Hematopoietic multipotent progenitor cell treated with erythropoietin and hydrocortisone succinate and interleukin-3 and kit ligand, for 17 days (in vitro differentiated cells): ENCODE data around the gene EYA4.

Source experiments
- DNase-seq: peaks from one replicate; pipeline ENCODE4 v3.0.0-alpha.2; 2015; ENCODE audit warnings: low spot score

EYA4 gene

DNA sequence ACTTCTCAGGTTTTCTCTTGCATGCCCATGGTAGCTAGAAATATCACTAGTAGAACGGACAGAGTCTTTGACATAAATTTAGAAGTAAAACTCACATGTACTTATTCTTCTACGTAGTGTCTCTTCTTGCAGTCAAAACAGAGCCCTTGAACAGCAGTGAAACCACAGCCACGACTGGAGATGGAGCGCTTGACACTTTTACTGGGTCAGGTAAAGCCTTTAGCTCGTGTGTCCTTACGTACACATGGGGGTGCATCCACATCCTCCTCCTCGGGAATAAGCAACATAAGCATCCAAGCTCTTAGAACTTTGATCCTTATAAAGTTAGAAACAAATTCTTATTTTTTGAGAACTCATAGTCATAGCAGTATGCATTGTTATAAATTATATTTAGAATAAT, 215.3 kb downstream of the EYA4 start:
- no peak for DNase-seq

DNA sequence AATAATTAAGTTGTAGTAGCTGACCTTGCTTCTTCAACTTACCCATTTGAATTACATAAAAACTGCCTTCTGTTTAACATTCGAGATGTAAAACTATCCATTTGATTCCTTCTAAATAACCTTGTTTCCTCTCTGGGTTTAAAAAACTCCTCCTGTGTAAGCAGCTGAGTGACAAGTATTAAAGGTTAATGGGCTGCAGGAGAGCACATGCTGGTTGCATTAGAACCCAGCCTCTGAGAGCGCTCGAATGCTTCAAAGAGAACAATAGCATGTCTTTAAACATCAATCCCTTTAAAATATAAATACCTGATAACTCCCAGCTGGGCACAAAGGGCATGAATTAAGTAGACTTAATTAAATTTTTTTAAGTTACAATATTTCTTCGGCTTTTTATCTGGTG, 215.8 kb downstream of the EYA4 start:
- no peak for DNase-seq

DNA sequence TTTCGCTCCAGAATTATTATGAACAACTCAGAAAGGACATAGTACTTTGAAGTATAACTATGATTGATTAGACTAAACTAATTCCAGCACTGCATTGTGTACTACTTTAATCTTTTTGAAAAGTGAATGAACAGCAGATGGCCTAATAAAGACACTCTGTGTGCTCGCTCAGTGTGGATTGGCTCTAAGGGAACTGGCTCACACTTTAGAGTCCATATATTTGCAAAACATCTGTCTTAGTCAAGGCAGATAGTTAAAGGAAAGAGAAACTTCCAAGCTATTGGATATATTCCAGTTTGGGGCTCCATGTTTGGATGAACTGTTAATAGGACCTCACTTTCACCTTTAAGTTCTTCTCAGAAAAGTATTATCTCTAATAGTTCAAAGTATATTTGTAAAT, 218.9 kb downstream of the EYA4 start:
- no peak for DNase-seq

DNA sequence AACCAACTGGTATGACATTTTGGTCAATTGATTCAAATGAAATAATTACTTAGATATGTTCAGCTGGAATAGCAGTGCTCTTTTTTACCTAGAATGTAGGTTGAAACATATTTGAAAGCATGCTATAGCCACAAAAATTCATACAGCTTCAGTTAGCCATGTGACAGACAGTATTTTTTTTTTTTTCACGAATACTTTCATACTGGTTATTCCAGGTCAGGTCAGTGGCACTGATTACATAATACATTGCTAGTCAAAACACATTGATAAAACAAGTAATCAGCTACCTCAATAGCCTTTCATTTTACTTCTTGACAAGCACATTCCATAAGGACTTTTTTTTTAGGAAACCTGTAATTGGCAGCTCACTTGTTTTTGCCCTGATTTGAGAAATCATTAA, 222.6 kb downstream of the EYA4 start:
- DNase-seq, result no peak

DNA sequence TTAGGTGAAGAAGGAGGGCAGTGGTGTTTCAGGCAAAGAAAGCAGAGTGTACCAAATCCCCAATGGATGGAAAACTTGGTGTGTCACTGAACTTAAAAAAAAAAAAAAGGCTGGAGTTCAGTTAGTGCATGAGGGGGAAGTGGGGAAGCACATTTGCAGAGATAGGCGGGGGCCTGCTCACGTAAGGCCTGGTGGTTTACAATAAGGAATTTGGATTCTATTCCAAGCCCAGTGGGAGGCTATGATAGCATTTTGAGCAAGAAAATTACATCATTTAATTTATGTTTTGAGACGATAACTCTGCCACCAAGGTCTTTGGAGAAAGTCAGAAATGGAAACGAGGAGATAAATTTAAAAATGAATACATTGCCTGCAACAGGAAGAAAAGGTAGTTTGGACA, 225.5 kb downstream of the EYA4 start:
- no peak for DNase-seq

DNA sequence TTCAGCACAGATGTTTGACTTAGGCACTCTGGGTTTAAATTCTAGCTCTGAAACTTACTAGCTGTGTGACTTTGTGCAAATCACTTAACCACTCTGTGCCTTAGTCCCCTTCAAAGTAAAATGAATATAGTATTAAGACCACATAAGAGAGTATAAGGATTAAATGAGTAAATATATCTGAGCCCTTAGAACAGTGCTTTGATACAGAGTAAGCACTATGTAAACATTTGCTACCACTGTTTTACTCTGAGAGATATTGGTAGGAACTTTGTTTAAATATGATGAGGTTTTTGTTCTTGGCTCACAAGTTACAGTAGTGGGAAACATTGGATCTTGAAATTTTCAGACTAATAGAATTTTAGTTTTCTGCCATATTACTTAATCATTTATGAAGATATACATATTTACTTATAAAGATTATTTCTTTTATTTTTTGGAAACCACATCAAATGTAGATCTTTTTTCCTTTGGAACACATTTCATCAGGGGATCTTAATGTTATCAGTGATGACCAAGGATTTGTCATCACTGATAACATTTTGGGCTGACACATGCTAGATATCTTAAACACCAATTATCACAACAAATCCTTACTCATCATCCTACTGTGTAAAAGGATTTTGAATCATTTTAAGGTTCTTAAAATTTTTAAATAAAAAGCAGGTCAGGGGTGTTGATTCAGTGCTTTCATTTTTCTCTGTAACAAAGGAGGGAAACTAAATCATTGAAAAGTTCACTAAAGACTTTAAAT, 226.2 kb downstream of the EYA4 start:
- no peak for DNase-seq

DNA sequence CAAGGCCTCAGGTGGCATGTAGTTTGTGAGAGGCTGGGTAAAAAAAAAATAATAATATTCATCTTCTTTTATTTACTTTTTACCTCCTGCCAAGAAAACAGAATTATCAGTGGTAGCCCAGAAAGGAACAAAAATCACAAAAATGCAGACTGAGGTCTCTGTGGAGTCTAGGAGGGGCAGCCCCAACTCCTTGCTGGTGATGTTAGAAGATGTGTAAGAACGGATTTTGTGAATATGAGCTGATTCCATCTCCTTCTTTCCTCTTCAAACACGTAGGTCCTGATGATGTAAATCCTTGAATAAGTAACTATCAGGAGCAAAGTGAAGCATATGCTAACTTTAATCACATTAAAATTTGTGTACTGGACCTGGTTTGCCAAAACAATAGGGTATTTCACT, 226.8 kb downstream of the EYA4 start:
- DNase-seq, result no peak

DNA sequence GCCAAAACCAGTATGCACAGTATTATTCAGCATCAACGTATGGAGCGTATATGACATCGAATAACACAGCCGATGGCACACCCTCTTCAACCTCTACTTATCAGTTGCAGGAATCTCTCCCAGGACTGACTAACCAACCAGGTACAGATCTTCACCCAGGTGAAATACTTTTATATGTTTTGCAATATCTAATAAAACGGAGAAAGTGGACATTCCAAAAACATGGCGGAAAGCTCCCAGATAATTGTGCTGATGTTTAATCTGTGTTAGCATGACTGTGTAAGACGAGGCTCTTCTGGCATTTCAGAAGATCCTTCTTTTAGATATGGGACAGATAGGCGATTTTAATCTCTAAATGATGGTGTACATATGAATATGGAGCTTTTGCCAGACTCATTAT, 227.4 kb downstream of the EYA4 start:
- DNase-seq, result no peak

DNA sequence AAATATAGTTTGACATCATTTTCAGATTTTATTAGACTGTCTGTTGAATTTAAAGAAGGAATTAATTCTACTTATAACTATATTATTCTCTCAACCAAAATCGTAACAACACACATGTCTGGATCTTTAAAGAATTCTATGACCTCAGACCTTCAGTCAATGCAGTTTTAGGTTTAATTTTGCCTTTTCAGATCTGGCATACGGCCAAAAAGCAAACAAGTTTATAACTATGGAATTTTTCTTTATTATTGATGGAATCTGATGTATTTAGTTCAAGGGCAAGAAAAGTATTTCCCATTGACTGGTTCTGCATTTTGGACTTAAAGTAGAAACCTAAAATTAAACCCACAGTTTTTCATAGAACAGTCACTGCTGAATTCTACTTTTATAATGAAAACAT, 233.4 kb downstream of the EYA4 start:
- DNase-seq, result no peak

DNA sequence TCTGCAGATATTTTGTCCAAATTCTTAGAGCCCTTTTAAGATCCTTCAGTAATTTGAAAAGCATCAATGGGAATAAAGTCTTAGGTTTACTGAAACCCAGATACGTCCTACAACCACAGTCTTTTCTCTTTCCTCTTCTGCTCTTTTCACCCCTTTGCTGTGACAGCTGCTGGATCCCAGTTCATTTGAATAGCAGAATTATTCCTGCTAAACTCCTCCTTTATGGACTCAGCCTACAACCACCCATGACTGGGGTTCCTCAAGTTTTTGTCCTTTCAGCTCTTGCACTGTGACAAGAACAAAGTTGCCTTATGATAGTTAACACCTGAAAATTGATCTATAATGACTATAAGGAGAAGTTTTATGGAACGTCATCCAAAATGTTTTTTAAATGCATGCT, 237.5 kb downstream of the EYA4 start:
- no peak for DNase-seq

DNA sequence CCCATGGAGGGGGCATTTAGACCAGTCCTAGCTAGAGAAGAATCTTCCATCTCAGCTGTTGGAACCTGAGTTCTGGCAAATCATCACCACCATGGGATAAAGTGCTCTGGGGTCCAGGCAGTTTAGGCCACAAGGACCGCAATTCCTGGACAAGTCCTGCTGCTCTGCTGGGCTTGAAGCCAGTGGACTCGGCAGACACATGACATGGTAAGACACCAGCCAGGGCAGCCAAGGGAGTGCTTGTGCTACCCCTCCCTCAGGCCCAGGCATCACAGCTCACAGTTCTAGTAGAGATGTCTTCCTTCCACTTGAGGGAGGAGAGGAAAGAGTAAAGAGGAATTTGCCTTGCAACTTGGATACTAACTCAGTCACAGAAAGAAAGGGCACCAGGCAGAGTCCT, 246.0 kb downstream of the EYA4 start:
- no peak for DNase-seq

DNA sequence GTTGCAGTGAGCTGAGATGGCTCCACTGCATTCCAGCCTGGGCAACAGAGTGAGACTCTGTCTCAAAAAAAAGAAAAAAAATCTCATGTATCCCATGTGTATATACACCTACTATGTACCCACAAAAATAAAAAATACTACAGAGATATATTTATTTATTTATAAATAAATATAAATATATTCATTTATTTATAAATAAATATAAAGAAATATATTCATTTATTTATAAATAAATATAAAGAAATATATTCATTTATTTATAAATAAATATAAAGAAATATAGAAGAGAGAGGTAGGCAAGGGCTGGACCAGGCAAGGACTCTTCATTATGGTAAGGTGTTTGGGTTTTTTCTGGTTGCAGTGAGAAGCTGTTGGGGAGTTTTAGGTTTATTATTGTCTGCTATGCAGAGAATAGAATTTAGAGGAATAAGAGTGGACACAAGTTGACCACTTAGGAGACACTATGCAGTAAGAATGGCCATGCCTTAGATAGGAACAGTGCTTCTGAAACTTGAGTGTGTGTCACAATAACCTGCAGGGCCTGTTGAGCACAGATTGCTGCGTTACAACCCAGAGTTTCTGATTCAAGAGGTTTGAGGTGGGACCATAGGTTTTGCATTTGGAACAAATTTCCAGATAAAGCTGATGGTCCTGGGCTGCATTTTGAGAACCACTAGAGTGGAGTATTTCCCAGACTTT, 254.2 kb downstream of the EYA4 start:
- no peak for DNase-seq

DNA sequence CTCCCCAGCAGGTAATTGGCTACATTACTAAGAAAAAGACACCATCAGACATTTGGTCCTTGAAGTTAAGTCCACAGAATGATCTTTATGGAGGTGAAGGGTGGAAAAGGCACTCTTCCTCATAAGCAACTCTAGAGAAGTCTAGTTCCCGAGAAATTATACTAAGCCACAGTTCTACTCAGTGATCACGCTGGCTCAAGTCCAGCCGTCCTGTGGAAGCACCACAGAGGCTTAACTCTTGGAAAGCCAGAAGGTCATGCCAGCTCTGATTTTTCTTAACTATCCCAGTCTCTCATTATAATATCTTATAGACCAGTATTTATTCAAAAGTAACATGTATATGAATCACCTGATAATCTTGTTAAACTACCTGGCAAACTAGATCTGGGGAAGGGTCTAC, 258.5 kb downstream of the EYA4 start:
- DNase-seq, result no peak

DNA sequence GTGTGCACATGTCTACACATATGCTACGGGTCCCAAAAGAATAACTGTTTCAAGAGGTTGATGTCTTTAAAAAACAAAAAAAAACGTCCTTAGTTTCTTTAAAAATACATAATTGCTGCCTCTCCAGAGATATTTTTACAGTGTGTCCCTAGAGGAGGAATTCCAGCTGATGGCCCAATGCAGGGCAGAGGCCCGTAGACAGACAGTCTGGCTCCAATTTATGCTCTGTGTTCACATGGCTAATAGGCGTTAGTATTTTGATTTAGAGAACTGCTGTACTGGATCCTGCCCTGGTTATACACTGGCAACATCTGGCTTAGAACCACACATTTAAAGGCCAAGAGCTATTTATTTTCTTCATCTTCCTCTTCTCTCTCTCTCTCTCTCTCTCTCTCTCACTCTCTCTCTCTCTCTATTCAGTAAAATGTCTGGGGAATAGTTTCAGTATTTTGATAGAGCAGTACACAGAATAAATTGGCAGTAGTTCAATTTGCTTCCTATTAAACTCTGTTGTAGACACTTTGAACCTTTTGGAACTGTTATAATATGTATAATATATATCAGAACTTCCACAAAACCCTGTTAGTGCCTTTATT, 260.6 kb downstream of the EYA4 start:
- DNase-seq, result no peak

DNA sequence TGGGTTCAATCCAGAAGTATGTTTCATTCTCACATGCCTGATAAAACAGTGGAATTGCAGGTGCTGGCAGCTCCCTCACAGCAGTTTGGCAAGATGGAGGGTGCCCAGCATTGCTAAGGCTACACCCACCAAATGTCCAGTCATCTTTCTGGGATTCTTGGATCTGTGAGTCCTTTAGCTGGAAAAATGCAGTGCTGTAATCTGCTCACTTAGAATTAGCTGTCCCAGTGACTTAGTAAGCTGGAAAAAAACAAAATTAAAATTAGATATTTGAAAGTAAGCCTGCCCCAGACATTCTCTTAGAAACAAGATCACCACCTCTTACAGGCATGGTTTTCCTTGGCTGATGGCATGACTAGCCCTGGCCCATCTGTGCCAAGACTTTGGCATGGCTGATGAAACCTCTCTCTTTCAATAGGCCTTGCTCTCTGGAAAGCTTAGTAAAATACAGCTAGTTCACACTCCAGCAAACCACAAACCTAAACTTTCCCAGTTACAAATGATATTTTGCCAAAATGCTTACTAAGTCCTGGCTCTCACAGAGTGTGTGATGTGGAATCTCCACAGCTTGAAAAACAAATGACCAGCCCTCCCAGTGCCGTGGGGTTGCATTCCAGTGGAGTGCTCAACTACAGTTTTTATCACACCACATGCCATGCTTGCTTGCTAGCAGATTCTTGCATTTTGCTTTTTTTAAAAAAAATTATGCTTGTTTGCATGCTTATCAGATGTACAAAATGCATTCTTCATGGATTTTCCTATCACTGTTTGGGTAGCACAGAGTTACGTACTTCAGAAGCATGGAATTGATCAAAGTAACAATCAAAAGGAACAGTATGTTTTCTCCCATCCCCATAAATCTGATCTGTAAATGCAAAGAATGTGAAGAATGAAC, 261.5 kb downstream of the EYA4 start:
- DNase-seq, result no peak

DNA sequence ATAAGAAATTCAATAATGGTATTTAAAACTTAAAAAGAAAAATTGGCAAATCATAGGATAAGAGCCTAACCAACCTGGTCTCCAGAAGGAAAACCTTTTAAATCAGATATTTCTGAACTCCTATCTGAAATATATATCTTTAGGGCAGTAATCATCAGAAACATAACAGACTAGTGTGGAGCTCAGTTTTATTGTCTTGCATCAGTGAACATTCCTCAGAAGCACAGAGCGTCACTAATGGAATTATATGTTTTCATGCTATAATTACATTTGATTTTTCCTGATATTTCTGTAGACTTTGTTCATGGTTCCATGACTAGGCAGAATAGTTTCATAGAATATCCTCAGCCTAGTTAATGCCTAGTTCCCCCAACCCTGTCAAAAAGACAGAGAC, 262.2 kb downstream of the EYA4 start:
- no peak for DNase-seq

DNA sequence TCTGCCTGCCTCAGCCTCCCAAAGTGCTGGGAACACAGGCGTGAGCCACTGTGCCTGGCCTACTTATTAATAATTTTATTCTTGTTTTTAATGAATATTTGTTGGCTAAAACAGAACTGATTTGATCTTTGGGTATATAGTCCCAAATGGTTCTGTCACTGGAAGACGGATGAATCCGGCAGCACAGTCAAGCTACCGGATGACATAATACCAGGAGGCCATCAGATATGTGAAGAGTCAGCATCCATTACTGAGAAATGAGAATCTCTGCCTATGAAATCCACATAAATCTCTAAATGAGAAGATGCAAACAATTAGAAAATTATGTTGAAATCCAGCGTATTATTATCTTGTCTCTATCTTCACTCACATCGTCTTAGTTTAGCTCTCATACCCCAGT, 263.0 kb downstream of the EYA4 start:
- DNase-seq, result no peak

DNA sequence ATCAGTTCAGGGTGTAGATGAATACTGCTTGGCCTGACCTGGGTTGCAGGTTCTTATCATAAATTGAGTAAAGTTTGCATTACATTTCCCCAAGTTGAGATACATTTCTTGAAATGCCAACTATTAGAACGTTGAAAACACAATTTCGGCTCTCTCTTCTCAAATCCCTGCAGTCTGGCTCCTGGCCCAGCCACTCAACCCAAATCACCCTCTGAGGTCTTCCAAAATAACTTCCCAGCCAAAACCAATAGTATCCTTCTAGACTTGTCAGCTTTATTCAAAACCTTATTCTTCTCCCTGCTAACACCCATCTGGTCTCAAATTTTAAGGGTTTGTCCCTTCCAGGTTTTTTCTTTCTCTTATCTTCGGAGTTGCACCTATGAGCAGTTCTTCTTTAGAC, 263.6 kb downstream of the EYA4 start:
- no peak for DNase-seq

DNA sequence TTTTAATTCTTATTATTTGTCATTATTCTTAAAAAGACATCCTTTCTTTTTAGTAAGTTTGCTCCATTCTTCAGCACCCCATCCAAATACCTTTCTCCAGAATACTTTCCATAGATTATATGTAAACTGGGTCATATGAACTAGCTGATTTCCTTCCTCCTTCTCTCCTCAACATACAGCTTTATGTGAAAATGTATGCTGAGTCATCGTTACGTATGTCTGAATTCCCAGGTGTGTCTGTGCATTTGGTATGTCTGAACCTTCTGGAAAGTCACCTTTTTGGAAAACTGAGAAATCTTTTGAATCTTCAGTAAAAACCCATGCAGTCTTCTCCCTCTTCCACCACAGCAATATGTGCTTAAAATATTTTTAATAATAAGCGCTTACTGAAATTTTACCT, 264.5 kb downstream of the EYA4 start:
- DNase-seq, result no peak

DNA sequence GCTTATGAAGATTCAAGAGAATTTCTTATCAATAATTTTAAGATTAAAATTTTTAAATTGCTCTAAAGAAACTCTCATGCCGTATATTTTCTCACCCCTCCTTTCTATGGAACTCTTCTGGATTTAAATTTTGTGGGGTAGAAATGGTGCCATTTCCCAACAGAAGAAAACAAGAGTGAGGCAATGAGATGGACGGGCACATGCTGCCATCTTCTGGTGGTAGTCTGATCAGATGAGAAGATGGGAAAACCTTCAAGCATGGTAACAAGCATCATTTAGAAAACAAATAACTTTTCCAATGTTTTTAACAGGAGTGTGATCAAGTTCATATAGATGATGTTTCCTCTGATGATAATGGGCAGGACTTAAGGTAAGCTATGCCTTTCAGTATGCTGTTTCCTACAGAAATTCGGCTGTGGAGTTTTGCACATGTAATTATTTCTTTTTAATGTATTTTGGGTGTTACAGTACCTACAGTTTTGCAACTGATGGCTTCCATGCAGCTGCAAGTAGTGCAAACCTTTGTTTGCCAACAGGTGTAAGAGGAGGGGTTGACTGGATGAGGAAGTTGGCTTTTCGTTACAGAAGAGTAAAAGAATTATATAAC, 271.4 kb downstream of the EYA4 start:
- peak; percentile 51 for DNase-seq

DNA sequence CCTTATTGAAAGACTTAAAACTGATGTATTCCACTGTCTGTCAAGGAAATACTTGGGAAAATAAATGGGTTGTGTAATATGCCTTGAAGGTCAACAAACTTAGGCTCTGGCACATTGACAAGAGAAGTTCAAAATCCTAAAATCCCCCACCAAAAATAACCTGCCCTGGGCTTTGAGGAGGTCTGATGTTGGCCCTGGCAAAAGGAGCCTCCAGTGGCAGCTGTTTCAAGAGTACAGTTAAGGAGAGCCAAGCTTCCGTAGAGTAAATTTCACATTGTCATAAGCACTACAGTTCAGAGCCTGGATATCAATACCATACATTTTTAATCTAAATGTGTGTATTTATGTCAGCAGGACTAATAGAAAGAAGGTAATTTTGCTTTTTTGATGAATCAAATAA, 282.7 kb downstream of the EYA4 start:
- DNase-seq, result no peak

DNA sequence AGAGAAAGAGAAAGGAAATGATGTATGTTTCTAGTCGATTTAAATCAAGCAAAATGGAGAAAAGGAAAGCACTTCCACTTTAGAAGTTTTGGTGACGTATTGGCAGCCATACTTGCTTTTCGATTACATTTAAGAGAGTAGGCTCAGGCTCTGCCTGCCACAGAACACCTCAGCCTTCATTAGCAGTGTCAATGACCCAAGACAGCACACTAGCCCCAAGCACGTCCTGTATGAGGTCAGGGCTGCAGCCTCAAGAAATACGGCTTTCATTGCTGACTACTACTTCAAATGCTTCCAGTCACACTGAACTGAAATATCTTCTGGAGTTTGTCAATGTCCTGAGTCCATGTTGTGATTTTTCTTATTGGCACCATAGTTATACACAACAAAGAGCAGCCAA, 285.3 kb downstream of the EYA4 start:
- no peak for DNase-seq
